OCI-LY1 (cell line): ENCODE measurements around the gene TMEM178A.

Experiments used
- H2AFZ ChIP-seq: fragments of 200-600 bp; sonication (generic), shearing (Covaris generic); 2 replicates; pipeline ENCODE4 v1.6.0; 2014; ENCODE audit warnings: antibody characterized with exemption, mild to moderate bottlenecking, low read length
- H3F3A ChIP-seq: fragments of 200-600 bp; sonication (generic), shearing (Covaris generic); 2 replicates; pipeline ENCODE4 v1.6.0; 2014; ENCODE audit warnings: mild to moderate bottlenecking, antibody characterized with exemption, low read length, moderate library complexity; ENCODE audit not compliant: insufficient read depth
- H3K27ac ChIP-seq: fragments of 200-600 bp; sonication (generic); 2 replicates; pipeline ENCODE4 v1.5.1; 2014; ENCODE audit warnings: low read length, mixed run types, mild to moderate bottlenecking, low read depth; ENCODE audit not compliant: poor library complexity, severe bottlenecking
- H3K27me3 ChIP-seq: fragments of 200-600 bp; sonication (generic); 2 replicates; pipeline ENCODE4 v1.6.0; 2014; ENCODE audit warnings: antibody characterized with exemption, mild to moderate bottlenecking, low read length, moderate library complexity; ENCODE audit not compliant: insufficient read depth
- H3K36me3 ChIP-seq: fragments of 200-600 bp; sonication (generic); 2 replicates; pipeline ENCODE4 v1.6.1; 2014; ENCODE audit warnings: mild to moderate bottlenecking, antibody characterized with exemption, low read length, moderate library complexity, mixed read lengths; ENCODE audit not compliant: insufficient read depth
- H3K4me1 ChIP-seq: fragments of 200-600 bp; sonication (generic); 2 replicates; pipeline ENCODE4 v1.5.1; 2014; ENCODE audit warnings: mild to moderate bottlenecking, low read length, moderate library complexity; ENCODE audit not compliant: insufficient read depth, severe bottlenecking
- H3K4me2 ChIP-seq: fragments of 200-600 bp; sonication (generic), shearing (Covaris generic); 2 replicates; pipeline ENCODE4 v1.6.1; 2014; ENCODE audit warnings: low read length
- H3K4me3 ChIP-seq: fragments of 200-600 bp; sonication (generic); 2 replicates; pipeline ENCODE4 v1.5.1; 2014; ENCODE audit warnings: low read length, low read depth, mild to moderate bottlenecking, mixed read lengths; ENCODE audit not compliant: poor library complexity, severe bottlenecking
- H3K79me2 ChIP-seq: fragments of 200-600 bp; shearing (Covaris generic); 2 replicates; pipeline ENCODE4 v1.6.1; 2016; ENCODE audit warnings: mixed run types, low read length, mixed read lengths; ENCODE audit not compliant: insufficient read depth
- H3K9ac ChIP-seq: fragments of 200-600 bp; sonication (generic), shearing (Covaris generic); 2 replicates; pipeline ENCODE4 v1.6.1; 2014; ENCODE audit warnings: mild to moderate bottlenecking, low read length, mixed read lengths
- H3K9me2 ChIP-seq: fragments of 200-600 bp; sonication (generic), shearing (Covaris generic); 2 replicates; pipeline ENCODE4 v1.6.1; 2014; ENCODE audit warnings: low read depth, mild to moderate bottlenecking, low read length, mixed read lengths
- H3K9me3 ChIP-seq: fragments of 200-600 bp; shearing (Covaris generic); 2 replicates; pipeline ENCODE4 v1.6.1; 2014; ENCODE audit warnings: low read length, mixed read lengths
- H4K20me1 ChIP-seq: fragments of 200-600 bp; sonication (generic), shearing (Covaris generic); 2 replicates; pipeline ENCODE4 v1.6.0; 2016; ENCODE audit warnings: mild to moderate bottlenecking, low read length; ENCODE audit not compliant: insufficient read depth
- EZH2 ChIP-seq: fragments of 200-600 bp; sonication (generic), shearing (Covaris generic); IDR thresholded peaks from 2 replicates; pipeline ENCODE4 v1.8.0; 2017; ENCODE audit warnings: borderline replicate concordance, mixed run types, mild to moderate bottlenecking, antibody characterized with exemption, low read length, moderate library complexity, mixed read lengths
- TF ChIP-seq, protein P1 (sequence below): fragments of 200-600 bp; sonication (generic), shearing (Covaris generic); IDR thresholded peaks from 2 replicates; pipeline ENCODE4 v1.5.1; 2017; ENCODE audit warnings: mild to moderate bottlenecking, antibody characterized with exemption, low read length, moderate library complexity, mixed read lengths

TMEM178A gene

GRCh38 chr2:39719317-39719716, 53.6 kb downstream of the TMEM178A start:
- no peak overlapping the region for H3K27ac ChIP-seq
- H2AFZ ChIP-seq, result no peak overlapping the region
- no peaks in the 10 kb centered on the region for H4K20me1 ChIP-seq
- no peak overlapping the region for H3K4me2 ChIP-seq
- H3F3A ChIP-seq, result no peaks in the 10 kb centered on the region
- no peaks in the 10 kb centered on the region for H3K27me3 ChIP-seq
- H3K36me3 ChIP-seq, result no peaks in the 10 kb centered on the region
- H3K9me3 ChIP-seq, result no peaks in the 10 kb centered on the region
- H3K9ac ChIP-seq, result no peak overlapping the region
- H3K79me2 ChIP-seq, result no peaks in the 10 kb centered on the region
- no peak for TF ChIP-seq EZH2
- TF ChIP-seq, protein P1, sequence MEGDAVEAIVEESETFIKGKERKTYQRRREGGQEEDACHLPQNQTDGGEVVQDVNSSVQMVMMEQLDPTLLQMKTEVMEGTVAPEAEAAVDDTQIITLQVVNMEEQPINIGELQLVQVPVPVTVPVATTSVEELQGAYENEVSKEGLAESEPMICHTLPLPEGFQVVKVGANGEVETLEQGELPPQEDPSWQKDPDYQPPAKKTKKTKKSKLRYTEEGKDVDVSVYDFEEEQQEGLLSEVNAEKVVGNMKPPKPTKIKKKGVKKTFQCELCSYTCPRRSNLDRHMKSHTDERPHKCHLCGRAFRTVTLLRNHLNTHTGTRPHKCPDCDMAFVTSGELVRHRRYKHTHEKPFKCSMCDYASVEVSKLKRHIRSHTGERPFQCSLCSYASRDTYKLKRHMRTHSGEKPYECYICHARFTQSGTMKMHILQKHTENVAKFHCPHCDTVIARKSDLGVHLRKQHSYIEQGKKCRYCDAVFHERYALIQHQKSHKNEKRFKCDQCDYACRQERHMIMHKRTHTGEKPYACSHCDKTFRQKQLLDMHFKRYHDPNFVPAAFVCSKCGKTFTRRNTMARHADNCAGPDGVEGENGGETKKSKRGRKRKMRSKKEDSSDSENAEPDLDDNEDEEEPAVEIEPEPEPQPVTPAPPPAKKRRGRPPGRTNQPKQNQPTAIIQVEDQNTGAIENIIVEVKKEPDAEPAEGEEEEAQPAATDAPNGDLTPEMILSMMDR, result no peak
- H3K4me3 ChIP-seq, result no peak overlapping the region
- no peaks in the 10 kb centered on the region for H3K9me2 ChIP-seq
- no peaks in the 10 kb centered on the region for H3K4me1 ChIP-seq

DNA sequence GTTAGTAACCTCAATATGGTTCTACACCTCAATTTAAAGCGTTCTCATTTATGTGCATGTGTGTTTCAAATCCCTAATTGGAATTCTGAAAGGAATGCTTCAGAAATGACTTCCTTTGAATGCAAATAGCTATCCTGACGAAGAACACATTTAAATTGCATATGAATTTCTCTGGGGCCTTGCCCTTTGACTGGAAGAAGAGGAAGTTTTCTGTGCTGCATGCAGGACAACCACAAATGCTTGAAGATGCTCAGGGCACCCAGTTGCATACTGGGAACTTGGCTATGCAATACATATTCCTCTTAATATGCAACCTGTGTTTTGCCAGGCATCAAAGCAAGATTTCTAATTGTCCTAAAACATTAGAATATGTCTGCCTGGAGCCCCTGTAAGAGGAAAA, 55.3 kb downstream of the TMEM178A start:
- TF ChIP-seq, protein P1, result no peak
- TF ChIP-seq EZH2, result no peak
- Histone ChIP-seq H2AFZ (no peak overlapping the region), H3K27ac (no peak overlapping the region), H3F3A (no peaks in the 10 kb centered on the region), H3K4me2 (no peak overlapping the region), H3K4me1 (no peaks in the 10 kb centered on the region), H3K9ac (no peak overlapping the region), H3K9me3 (no peaks in the 10 kb centered on the region), H3K4me3 (no peak overlapping the region), H3K36me3 (no peaks in the 10 kb centered on the region), H3K27me3 (no peaks in the 10 kb centered on the region), H3K79me2 (no peaks in the 10 kb centered on the region), H4K20me1 (no peaks in the 10 kb centered on the region), H3K9me2 (no peaks in the 10 kb centered on the region)

GRCh38 chr2:39723497-39723896, 57.8 kb downstream of the TMEM178A start:
- Histone ChIP-seq H3K9ac (no peak overlapping the region), H3K4me1 (no peaks in the 10 kb centered on the region), H3K36me3 (no peaks in the 10 kb centered on the region), H3K27ac (no peak overlapping the region), H3K9me3 (no peaks in the 10 kb centered on the region), H4K20me1 (no peaks in the 10 kb centered on the region), H2AFZ (no peak overlapping the region), H3F3A (no peaks in the 10 kb centered on the region), H3K4me2 (no peak overlapping the region), H3K4me3 (no peak overlapping the region), H3K9me2 (no peaks in the 10 kb centered on the region), H3K27me3 (no peaks in the 10 kb centered on the region), H3K79me2 (no peaks in the 10 kb centered on the region)
- TF ChIP-seq, protein P1, result no peak
- no peak for TF ChIP-seq EZH2
